ENCODE data around the gene ATP5IF1.

DNA sequence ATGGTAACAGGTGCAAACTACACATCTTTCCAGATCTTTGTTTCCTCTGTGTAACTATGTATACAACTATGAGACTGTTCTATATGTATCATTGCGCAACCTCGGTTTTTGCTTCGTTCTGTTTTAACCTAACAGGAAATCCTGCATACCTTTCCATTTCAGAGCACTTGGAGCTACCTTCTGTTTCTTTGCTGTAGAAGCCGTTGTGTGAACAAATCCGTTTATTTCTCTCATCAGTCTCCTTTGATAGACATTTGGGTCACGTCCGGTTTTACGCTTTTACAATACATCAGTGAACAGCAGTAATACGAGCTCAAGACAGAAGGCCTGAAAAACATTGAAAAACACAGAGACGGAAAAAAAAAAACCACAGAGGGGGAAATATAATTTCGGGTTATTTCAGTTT, 10.5 kb downstream of the ATP5IF1 start:
- TF ChIP-seq, protein P1, sequence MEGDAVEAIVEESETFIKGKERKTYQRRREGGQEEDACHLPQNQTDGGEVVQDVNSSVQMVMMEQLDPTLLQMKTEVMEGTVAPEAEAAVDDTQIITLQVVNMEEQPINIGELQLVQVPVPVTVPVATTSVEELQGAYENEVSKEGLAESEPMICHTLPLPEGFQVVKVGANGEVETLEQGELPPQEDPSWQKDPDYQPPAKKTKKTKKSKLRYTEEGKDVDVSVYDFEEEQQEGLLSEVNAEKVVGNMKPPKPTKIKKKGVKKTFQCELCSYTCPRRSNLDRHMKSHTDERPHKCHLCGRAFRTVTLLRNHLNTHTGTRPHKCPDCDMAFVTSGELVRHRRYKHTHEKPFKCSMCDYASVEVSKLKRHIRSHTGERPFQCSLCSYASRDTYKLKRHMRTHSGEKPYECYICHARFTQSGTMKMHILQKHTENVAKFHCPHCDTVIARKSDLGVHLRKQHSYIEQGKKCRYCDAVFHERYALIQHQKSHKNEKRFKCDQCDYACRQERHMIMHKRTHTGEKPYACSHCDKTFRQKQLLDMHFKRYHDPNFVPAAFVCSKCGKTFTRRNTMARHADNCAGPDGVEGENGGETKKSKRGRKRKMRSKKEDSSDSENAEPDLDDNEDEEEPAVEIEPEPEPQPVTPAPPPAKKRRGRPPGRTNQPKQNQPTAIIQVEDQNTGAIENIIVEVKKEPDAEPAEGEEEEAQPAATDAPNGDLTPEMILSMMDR (IDR thresholded peaks at IDR 0.05): no peak
- no peak for TF ChIP-seq POLR2A (IDR thresholded peaks at IDR 0.05)
